ENCODE results near the gene CLSTN2.

CLSTN2 gene

GRCh38 chr3:139935016-139935865 is at the start of gene CLSTN2:
CLSTN2 (plus strand) TSS chr3:139935185.
- no peaks in the 10 kb centered on the region for H3K4me1 Mint-ChIP-seq (ENCODE audit: low read depth)
- H3K36me3 Mint-ChIP-seq (ENCODE audit: low read depth): no peaks in the 10 kb centered on the region
- H3K9me3 Mint-ChIP-seq: no peaks in the 10 kb centered on the region
- H3K27ac Mint-ChIP-seq: no peak within 1 kb of the TSS
- H3K27me3 Mint-ChIP-seq (ENCODE audit: low read depth): peaks cover 56% of the 10 kb centered on the region
- no peak within 1 kb of the TSS for H3K4me3 Mint-ChIP-seq

- Mint-ChIP-seq H3K4me3 (no peak overlapping the region), H3K27me3 (ENCODE audit: low read depth) (no peaks in the 10 kb centered on the region), H3K36me3 (ENCODE audit: low read depth) (no peaks in the 10 kb centered on the region), H3K9me3 (no peaks in the 10 kb centered on the region), H3K4me1 (ENCODE audit: low read depth) (no peaks in the 10 kb centered on the region), H3K27ac (no peak overlapping the region)
Observed at GRCh38 chr3:139887431-139887830, 47.6 kb upstream of the CLSTN2 start.

GRCh38 chr3:139888561-139889140 is 46.3 kb upstream of the CLSTN2 start:
- H3K27me3 Mint-ChIP-seq (ENCODE audit: low read depth): no peaks in the 10 kb centered on the region
- H3K4me1 Mint-ChIP-seq (ENCODE audit: low read depth): no peaks in the 10 kb centered on the region
- no peak overlapping the region for H3K27ac Mint-ChIP-seq
- H3K9me3 Mint-ChIP-seq: no peaks in the 10 kb centered on the region
- H3K4me3 Mint-ChIP-seq: no peak overlapping the region
- no peaks in the 10 kb centered on the region for H3K36me3 Mint-ChIP-seq (ENCODE audit: low read depth)

- H3K4me1 Mint-ChIP-seq (ENCODE audit: low read depth): no peaks in the 10 kb centered on the region
- H3K9me3 Mint-ChIP-seq: no peaks in the 10 kb centered on the region
- H3K36me3 Mint-ChIP-seq (ENCODE audit: low read depth): no peaks in the 10 kb centered on the region
- no peak overlapping the region for H3K27ac Mint-ChIP-seq
- H3K27me3 Mint-ChIP-seq (ENCODE audit: low read depth): no peaks in the 10 kb centered on the region
- H3K4me3 Mint-ChIP-seq: no peak overlapping the region
Observed at GRCh38 chr3:139893267-139893962, 41.6 kb upstream of the CLSTN2 start.

- Mint-ChIP-seq H3K4me1 (ENCODE audit: low read depth) (no peaks in the 10 kb centered on the region), H3K27me3 (ENCODE audit: low read depth) (no peaks in the 10 kb centered on the region), H3K9me3 (no peaks in the 10 kb centered on the region), H3K27ac (no peak overlapping the region), H3K4me3 (no peak overlapping the region), H3K36me3 (ENCODE audit: low read depth) (no peaks in the 10 kb centered on the region)
Observed at GRCh38 chr3:139893963-139894642, 40.9 kb upstream of the CLSTN2 start.

- Mint-ChIP-seq H3K36me3 (ENCODE audit: low read depth) (no peaks in the 10 kb centered on the region), H3K27me3 (ENCODE audit: low read depth) (no peaks in the 10 kb centered on the region), H3K4me3 (no peak overlapping the region), H3K9me3 (no peaks in the 10 kb centered on the region), H3K4me1 (ENCODE audit: low read depth) (no peaks in the 10 kb centered on the region), H3K27ac (no peak overlapping the region)
Observed at GRCh38 chr3:139894643-139894989, 40.4 kb upstream of the CLSTN2 start.

GRCh38 chr3:139897759-139898158 is 37.2 kb upstream of the CLSTN2 start:
- H3K4me1 Mint-ChIP-seq (ENCODE audit: low read depth): no peaks in the 10 kb centered on the region
- H3K9me3 Mint-ChIP-seq: no peaks in the 10 kb centered on the region
- H3K27ac Mint-ChIP-seq: no peak overlapping the region
- no peak overlapping the region for H3K4me3 Mint-ChIP-seq
- no peaks in the 10 kb centered on the region for H3K27me3 Mint-ChIP-seq (ENCODE audit: low read depth)
- no peaks in the 10 kb centered on the region for H3K36me3 Mint-ChIP-seq (ENCODE audit: low read depth)

GRCh38 chr3:139906418-139906817 is 28.6 kb upstream of the CLSTN2 start:
- Mint-ChIP-seq H3K4me1 (ENCODE audit: low read depth) (no peaks in the 10 kb centered on the region), H3K9me3 (no peaks in the 10 kb centered on the region), H3K27me3 (ENCODE audit: low read depth) (no peaks in the 10 kb centered on the region), H3K4me3 (no peak overlapping the region), H3K36me3 (ENCODE audit: low read depth) (no peaks in the 10 kb centered on the region), H3K27ac (no peak overlapping the region)

- no peak overlapping the region for H3K4me3 Mint-ChIP-seq
- H3K4me1 Mint-ChIP-seq (ENCODE audit: low read depth): no peaks in the 10 kb centered on the region
- H3K27me3 Mint-ChIP-seq (ENCODE audit: low read depth): no peaks in the 10 kb centered on the region
- no peak overlapping the region for H3K27ac Mint-ChIP-seq
- H3K36me3 Mint-ChIP-seq (ENCODE audit: low read depth): no peaks in the 10 kb centered on the region
- no peaks in the 10 kb centered on the region for H3K9me3 Mint-ChIP-seq
Observed at GRCh38 chr3:139909811-139910210, 25.2 kb upstream of the CLSTN2 start.

- H3K9me3 Mint-ChIP-seq: no peaks in the 10 kb centered on the region
- no peaks in the 10 kb centered on the region for H3K4me1 Mint-ChIP-seq (ENCODE audit: low read depth)
- H3K36me3 Mint-ChIP-seq (ENCODE audit: low read depth): no peaks in the 10 kb centered on the region
- H3K4me3 Mint-ChIP-seq: no peak overlapping the region
- no peaks in the 10 kb centered on the region for H3K27me3 Mint-ChIP-seq (ENCODE audit: low read depth)
- no peak overlapping the region for H3K27ac Mint-ChIP-seq
Observed at GRCh38 chr3:139916271-139916670, 18.7 kb upstream of the CLSTN2 start.

GRCh38 chr3:139917226-139917785 is 17.7 kb upstream of the CLSTN2 start:
- H3K9me3 Mint-ChIP-seq: no peaks in the 10 kb centered on the region
- H3K4me1 Mint-ChIP-seq (ENCODE audit: low read depth): no peaks in the 10 kb centered on the region
- no peak overlapping the region for H3K27ac Mint-ChIP-seq
- no peak overlapping the region for H3K4me3 Mint-ChIP-seq
- no peaks in the 10 kb centered on the region for H3K36me3 Mint-ChIP-seq (ENCODE audit: low read depth)
- no peaks in the 10 kb centered on the region for H3K27me3 Mint-ChIP-seq (ENCODE audit: low read depth)

- Mint-ChIP-seq H3K27me3 (ENCODE audit: low read depth) (peaks cover 25% of the 10 kb centered on the region), H3K36me3 (ENCODE audit: low read depth) (no peaks in the 10 kb centered on the region), H3K4me1 (ENCODE audit: low read depth) (no peaks in the 10 kb centered on the region), H3K27ac (no peak overlapping the region), H3K4me3 (no peak overlapping the region), H3K9me3 (no peaks in the 10 kb centered on the region)
Observed at GRCh38 chr3:139928708-139929505, 6.1 kb upstream of the CLSTN2 start.

- H3K9me3 Mint-ChIP-seq: no peaks in the 10 kb centered on the region
- H3K27me3 Mint-ChIP-seq (ENCODE audit: low read depth): peaks cover 34% of the 10 kb centered on the region
- no peaks in the 10 kb centered on the region for H3K36me3 Mint-ChIP-seq (ENCODE audit: low read depth)
- no peak overlapping the region for H3K4me3 Mint-ChIP-seq
- H3K27ac Mint-ChIP-seq: no peak overlapping the region
- no peaks in the 10 kb centered on the region for H3K4me1 Mint-ChIP-seq (ENCODE audit: low read depth)
Observed at GRCh38 chr3:139930211-139930610, 4.8 kb upstream of the CLSTN2 start.

GRCh38 chr3:139933766-139934165 is 1.2 kb upstream of the CLSTN2 start:
- Mint-ChIP-seq H3K4me1 (ENCODE audit: low read depth) (no peaks in the 10 kb centered on the region), H3K27me3 (ENCODE audit: low read depth) (peaks cover 56% of the 10 kb centered on the region), H3K4me3 (no peak overlapping the region), H3K27ac (no peak overlapping the region), H3K9me3 (no peaks in the 10 kb centered on the region), H3K36me3 (ENCODE audit: low read depth) (no peaks in the 10 kb centered on the region)
